Left ventricle myocardium superior (tissue), 1 donor: ENCODE results near the gene CCDC87. TPM values are rescaled to one million over a fixed set of nuclear protein-coding genes. Genes with fewer than 3 reads are reported as not detected.
"Not testable (repeated sequence)": the region's sequence is repeated elsewhere in the genome, so short reads cannot be mapped to it uniquely, and the experiment has no call there.

Source experiments
- ATAC-seq: fragments of 200-7000 bp; cut with Tn5 transposase; one replicate; pipeline ENCODE4 v1.9.1; 2020; ENCODE audit warnings: mild to moderate bottlenecking, moderate library complexity
- DNase-seq: peaks from one replicate; pipeline ENCODE4 v3.0.0-alpha.2; 2020
- intact Hi-C: fragments of 100-400 bp; cut with micrococcal nuclease; formaldehyde crosslinking; loops from one replicate; pipeline ENCODE4 v1.11.0; 2022
- total RNA-seq: library from RNA; stranded (reverse); fragmentation: NEBNext Ultra II Directional; extraction: Animal tissue kit (Norgen Biotek cat#: 25700); gene quantifications from one replicate; pipeline ENCODE4 v1.2.1, GENCODE V29; 2021
- donor health status: DM: no; HTN: yes; CAD: no; lungs with severe emphysema.

The CCDC87 gene
- total RNA-seq, 1 donor from 2014 or later = 0.25 TPM

- DNase-seq (no peak), ATAC-seq (no peak)
- intact Hi-C loops = no loop called here
Observed at GRCh38 chr11:66559866-66560676, 32.8 kb downstream of the CCDC87 start.

GRCh38 chr11:66559142-66559865 lies 33.6 kb downstream of the CCDC87 start:
- ATAC-seq (peak; percentile 55), DNase-seq (peak; percentile 65)
- intact Hi-C loops = no loop called here

- DNase-seq (no peak), ATAC-seq (no peak)
- intact Hi-C loops = no loop called here
Observed at GRCh38 chr11:66557733-66558326, 35.0 kb downstream of the CCDC87 start.

GRCh38 chr11:66556086-66556485 lies 36.8 kb downstream of the CCDC87 start:
- ATAC-seq = no peak
- no peak for DNase-seq
- intact Hi-C loops = no loop called here

- ATAC-seq (no peak), DNase-seq (no peak)
- intact Hi-C loops = no loop called here
Observed at GRCh38 chr11:66555416-66555815, 37.4 kb downstream of the CCDC87 start.

GRCh38 chr11:66554602-66555001 lies 38.3 kb downstream of the CCDC87 start:
- intact Hi-C loops = no loop called here
- no peak for DNase-seq
- no peak for ATAC-seq

GRCh38 chr11:66550887-66551286 lies 42.0 kb downstream of the CCDC87 start:
- intact Hi-C loops = no loop called here
- DNase-seq = no peak
- no peak for ATAC-seq

GRCh38 chr11:66549696-66550095 lies 43.2 kb downstream of the CCDC87 start:
- ATAC-seq (no peak), DNase-seq (no peak)
- intact Hi-C loops = no loop called here

GRCh38 chr11:66548774-66549630 lies 43.9 kb downstream of the CCDC87 start:
- DNase-seq = no peak
- no peak for ATAC-seq
- intact Hi-C loops = no loop called here

GRCh38 chr11:66548041-66548440 lies 44.8 kb downstream of the CCDC87 start:
- intact Hi-C loops = no loop called here
- no peak for ATAC-seq
- no peak for DNase-seq

GRCh38 chr11:66547662-66548009 lies 45.2 kb downstream of the CCDC87 start:
- ATAC-seq (no peak), DNase-seq (peak; percentile 20)
- intact Hi-C loops = no loop called here

GRCh38 chr11:66546966-66547661 lies 45.7 kb downstream of the CCDC87 start:
- no peak for DNase-seq
- ATAC-seq = no peak
- intact Hi-C loops = no loop called here

GRCh38 chr11:66546368-66546965 lies 46.4 kb downstream of the CCDC87 start, which contains the start of gene ACTN3:
TSS of gene ACTN3 (plus strand) at chr11:66546903. CDS start at chr11:66546938, 35 bp downstream.
- intact Hi-C loops = no loop called here
- DNase-seq = peak; percentile 64
- ATAC-seq = peak; percentile 38

GRCh38 chr11:66545701-66546367 lies 47.0 kb downstream of the CCDC87 start, which contains the start of gene ZDHHC24:
TSS of gene ZDHHC24 (minus strand) at chr11:66546048. CDS start at chr11:66546003, 45 bp downstream.
- peak; percentile 97 for ATAC-seq
- peak; percentile 99 for DNase-seq
- intact Hi-C loops = no loop called here

- intact Hi-C loops, ATAC-seq, DNase-seq: not testable (repeated sequence)
Observed at GRCh38 chr11:66544952-66545351, 47.9 kb downstream of the CCDC87 start.

GRCh38 chr11:66543263-66544107 lies 49.4 kb downstream of the CCDC87 start:
- DNase-seq (peak; percentile 61), ATAC-seq (no peak)
- intact Hi-C loops = no loop called here

- DNase-seq (no peak), ATAC-seq (no peak)
- intact Hi-C loops = no loop called here
Observed at GRCh38 chr11:66542362-66542761, 50.5 kb downstream of the CCDC87 start.
